ENCODE measurements around the gene ARHGAP33.
A peak's percentile ranks its signal among the peaks of the same experiment; 100 is the strongest.
"Not testable (repeated sequence)": the region's sequence is repeated elsewhere in the genome, so short reads cannot be mapped to it uniquely, and the experiment has no call there.

The ARHGAP33 gene

DNA sequence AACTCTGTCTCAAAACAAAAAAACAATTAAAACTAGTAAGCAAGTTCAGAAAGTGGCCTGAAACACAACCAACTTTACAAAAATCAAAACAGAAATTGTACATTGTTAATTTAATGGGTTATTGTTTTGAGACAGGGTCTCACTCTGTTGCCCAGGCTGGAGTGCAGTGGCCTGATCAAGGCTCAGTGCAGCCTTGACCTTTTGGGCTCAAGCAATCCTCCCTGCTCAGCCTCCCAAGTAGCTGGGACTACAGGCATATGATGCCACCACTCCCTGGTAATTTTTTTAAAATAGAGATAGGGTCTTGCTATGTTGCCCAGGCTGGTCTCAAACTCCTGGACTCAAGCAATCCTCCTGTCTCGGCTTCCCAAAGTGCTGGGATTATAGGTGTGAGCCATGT is 20.2 kb downstream of the ARHGAP33 start:
- DNase-seq (ENCODE audit: low spot score): not testable (repeated sequence)

DNA sequence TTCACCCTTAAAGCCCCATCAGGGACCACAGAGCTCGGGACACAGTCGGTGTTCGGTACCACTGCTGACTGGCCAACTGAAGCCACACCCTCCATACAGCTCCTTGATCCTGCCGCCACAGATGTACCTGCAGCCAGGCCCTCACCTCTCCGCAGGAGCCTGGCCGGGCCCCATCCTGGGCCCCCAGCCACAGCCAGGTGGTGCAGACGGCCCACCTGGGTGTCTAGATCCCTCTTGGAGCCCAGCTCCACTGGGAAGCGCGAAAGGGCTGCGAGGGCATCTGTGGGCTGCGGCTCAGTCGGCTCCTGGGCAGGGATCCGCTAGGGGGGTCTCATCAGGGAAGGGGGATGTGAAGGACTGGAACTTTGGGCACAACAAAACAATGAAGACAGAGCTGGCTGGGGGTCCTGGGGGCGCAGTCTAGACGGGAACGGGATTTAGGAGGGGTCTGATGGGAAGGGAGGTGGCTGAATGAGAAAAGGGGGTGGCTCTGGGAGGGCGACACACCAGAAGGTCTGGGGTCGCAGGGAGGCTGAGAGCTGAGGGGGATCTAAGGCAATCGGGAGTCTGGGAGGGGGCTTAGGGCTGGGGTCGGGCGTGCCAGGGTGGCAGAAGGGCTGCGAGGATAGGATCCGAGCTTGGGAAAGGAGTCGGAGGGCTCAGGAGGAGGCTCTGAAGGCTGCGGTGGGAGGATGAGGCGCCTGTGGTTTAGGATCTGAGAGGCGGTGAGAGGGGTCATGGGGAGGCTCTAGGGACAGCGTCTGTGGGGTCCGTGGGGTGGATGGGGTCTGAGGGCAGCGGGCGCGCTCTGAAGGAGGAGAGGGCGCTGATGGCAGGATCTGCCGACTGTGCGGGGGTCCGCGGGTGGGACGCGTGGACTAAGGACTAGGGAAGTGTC is 21.5 kb downstream of the ARHGAP33 start:
- DNase-seq (ENCODE audit: low spot score): no peak

GRCh38 chr19:35797663-35798062 is 22.3 kb downstream of the ARHGAP33 start:
- no peak for DNase-seq (ENCODE audit: low spot score)

DNA sequence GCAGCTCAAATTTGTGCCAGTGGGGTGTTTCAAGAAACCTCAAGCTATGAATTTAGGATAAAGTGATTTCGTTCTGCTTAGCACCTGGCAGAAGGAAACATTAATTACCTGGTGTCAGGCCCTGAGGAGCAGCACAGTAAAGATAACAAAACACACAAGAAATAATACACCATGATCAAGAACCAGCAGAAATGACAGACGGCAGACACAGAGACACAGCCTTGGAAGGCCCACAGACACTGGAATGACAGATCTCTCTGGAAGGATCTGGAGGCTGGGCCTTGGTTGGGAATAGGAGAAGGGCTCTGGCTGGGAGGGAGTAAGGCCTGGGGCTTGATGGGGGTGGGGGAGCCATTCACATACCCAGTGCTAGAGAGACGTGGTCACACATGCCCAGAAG is 26.5 kb downstream of the ARHGAP33 start:
- DNase-seq (ENCODE audit: low spot score): no peak

DNA sequence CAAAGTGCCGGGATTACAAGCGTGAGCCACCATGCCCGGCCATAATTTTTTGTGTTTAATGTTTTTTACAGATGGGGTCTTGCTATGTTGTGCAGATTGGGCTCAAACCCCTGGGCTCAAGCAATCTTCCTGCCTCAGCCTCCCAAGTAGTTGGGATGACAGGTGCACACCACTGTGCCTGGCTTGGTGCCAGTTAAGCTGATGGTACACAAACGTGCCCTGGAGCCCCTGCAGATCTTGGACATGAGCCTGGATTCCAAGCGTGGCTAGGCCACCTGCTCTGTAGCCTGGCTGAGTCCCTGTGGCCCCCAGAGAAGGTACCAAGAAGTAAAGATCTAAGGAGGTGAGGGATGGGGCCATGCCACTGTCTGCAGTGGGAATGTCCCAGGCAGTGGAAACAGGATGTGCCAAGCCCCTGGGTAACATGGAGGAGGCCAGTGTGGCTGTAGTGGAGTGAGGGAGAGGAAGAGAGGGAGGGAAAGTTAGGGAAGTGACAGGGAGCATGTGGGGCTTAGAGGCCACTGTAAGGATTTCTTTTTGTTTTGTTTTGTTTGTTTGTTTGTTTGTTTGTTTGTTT is 30.2 kb downstream of the ARHGAP33 start:
- no peak for DNase-seq (ENCODE audit: low spot score)

- DNase-seq (ENCODE audit: low spot score): no peak
Measured at GRCh38 chr19:35806597-35806996, 31.2 kb downstream of the ARHGAP33 start.

- DNase-seq (ENCODE audit: low spot score): no peak
Measured at GRCh38 chr19:35807633-35808032, 32.3 kb downstream of the ARHGAP33 start.

DNA sequence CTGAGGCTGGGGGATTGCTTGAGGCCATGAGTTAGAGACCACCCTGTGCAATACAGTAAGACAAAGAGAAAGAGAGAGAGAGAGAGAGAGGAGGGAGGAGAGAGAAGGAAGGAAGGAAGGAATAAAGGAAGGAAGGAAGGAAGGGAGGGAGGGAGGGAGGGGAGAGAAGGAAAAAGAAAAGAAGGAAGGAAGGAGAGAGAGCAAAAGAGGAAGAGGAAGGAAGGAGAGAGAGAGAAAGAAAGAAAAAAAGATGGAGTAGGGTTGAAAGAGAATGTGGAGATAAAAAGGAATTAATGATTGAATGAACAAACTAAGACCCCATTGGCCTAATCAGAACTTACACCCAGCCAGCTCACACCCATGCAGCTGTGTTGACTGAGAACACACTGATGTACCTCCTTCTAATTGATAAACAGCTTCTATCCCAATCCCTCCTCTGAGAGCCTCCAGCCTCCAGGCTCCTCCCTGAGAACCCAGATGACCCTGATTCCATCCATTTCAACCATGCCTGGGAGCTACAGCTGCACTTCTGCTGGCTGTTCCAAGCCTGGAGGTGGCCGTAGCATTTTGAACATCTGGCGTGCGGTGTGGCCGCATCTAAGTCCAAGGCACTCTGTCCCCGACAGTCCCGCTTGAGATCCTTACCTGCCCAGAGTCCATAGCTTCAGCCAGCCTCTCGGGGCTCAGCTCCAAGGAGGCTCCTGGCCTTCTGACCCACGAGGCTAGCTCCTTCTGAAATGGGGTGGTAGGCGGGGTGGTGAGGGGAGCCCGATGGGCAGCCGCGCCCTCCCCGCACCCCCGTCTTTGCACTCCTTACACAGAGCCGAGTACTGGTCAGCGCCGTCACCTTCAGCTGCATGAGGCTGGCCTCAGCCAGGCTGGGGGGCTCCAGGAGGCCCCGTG is 36.2 kb downstream of the ARHGAP33 start:
- DNase-seq (ENCODE audit: low spot score): no peak

- no peak for DNase-seq (ENCODE audit: low spot score)
Measured at GRCh38 chr19:35812220-35813042, 37.1 kb downstream of the ARHGAP33 start, which contains the start of gene PRODH2. TSS of gene PRODH2 (minus strand) at chr19:35812845. CDS start at chr19:35812805, 40 bp downstream.

DNA sequence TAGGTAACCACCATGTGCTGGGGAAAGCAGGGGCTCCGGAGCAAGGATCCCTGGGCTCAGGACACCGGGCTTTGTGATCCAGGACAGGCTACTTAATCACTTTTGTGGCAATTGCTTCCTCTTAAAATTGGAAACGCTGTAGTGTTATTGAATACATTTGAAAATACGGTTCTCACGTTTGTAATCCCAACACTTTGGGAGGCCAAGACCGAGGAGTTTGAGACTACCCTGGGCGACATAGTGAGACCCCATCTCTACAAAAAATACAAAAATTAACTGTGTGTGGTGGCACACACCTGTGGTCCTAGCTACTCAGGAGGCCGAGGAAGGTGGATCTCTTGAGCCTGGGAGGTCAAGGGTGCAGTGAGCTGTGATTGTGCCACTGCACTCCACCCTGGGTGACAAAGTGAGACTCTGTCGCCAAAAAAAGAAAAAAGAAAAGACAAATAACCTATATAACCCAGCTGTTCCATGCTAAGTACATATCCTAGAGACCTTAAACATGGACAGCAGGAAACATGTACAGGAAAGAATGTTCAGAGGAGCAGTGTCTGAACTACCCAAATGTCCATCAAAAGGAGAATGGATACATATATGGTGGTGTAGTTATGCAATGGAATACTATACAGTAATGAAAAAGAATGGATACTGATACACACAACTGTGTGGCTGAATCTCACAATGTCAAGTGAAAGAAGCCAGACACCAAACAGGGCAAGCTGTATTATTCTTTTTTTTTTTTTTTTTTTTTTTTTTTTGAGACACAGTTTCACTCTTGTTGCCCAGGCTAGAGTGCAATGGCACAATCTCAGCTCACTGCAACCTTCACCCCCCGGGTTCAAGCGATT is 37.9 kb downstream of the ARHGAP33 start:
- no peak for DNase-seq (ENCODE audit: low spot score)

DNA sequence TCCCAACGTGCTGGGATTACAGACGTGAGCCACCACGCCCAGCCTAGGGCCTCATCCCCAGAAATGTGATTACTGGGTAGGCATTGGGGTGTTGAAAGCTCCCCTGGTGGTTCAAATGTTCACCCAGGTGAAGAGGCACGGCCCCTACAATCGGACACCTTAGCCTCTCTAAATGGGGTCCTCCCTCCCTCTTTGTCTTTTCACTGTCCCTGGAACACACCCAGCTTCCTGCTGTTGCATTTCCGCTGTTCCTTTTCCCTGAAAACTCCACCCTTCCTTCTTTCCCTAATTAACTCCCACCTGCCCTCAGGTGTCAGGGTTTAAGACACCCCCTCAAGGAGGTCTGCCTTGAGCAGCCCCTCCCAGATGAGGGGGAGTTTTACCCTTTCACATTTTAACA is 40.9 kb downstream of the ARHGAP33 start:
- DNase-seq (ENCODE audit: low spot score): no peak

GRCh38 chr19:35816846-35817245 is 41.5 kb downstream of the ARHGAP33 start:
- no peak for DNase-seq (ENCODE audit: low spot score)

GRCh38 chr19:35818445-35818844 is 43.1 kb downstream of the ARHGAP33 start:
- DNase-seq (ENCODE audit: low spot score): no peak

DNA sequence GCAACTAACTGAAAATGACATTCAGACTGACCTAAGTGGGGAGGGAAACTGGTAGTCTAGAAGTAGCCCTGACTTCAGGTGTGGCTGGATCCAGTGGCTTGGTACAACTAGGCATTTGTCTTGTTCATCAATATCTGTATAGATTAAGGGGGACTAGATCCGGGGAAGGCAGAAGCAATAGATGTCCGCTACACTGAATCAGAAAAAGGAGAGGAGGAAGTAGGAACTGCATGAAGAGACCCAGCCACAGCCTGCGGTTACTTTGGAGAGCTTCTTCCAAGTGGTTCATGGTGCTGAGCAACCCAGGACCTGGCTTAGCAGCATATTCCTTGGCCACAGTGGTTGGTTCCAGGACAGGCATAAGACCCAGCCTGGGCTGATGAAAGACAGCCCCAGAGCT is 47.2 kb downstream of the ARHGAP33 start:
- no peak for DNase-seq (ENCODE audit: low spot score)

- DNase-seq (ENCODE audit: low spot score): no peak
Measured at GRCh38 chr19:35824150-35824549, 48.8 kb downstream of the ARHGAP33 start.

DNA sequence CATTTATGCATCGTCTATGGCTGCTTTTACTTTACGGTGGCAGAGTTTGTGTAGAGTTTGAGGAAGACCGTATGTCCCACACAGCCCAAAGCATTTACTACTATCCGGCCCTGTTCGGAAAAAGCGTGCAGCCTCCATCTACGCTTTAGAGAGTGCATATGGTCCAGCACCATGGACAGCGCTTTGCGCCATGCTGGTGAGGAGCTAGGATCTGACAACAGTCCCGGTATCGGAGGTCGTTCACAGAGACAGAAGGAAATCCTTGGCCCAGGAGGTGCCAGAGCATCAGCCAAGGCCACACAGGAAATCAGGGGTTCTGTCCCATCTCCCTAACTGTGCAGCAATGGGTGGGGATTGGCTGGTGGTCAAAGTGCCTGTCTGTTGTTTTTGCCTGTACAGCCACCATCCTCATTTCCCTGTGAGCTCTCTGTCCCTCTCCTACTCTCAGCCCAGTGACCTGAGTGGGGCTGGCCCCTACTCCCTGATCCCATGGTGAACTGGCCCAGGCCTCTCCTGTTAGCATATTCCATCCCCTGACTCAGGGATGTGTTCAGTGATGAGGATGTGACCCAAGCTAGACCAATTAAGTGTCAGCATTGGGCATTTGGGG is 53.4 kb downstream of the ARHGAP33 start:
- DNase-seq (ENCODE audit: low spot score): peak; percentile 84

DNA sequence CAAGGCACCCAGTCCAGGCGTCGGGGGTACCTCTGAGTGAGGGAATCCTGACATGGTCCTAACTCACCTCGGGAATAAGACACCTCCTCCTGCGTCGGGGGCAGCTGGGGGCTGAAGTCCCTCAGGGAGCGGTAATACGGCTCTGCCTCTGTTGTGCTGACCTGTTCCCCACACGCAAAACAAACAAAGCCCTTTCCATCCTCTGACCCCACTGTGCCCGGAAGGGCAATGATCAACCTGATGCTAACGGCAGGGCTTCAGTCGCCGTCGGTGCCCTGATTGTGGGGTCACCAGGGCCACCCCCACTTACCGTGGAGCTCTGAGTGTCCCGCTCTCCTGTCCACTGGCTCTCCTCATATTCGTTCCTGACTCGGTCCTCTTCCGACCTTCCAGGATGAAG is 55.6 kb downstream of the ARHGAP33 start:
- no peak for DNase-seq (ENCODE audit: low spot score)

- DNase-seq (ENCODE audit: low spot score): no peak
Measured at GRCh38 chr19:35832054-35832453, 56.7 kb downstream of the ARHGAP33 start.

DNA sequence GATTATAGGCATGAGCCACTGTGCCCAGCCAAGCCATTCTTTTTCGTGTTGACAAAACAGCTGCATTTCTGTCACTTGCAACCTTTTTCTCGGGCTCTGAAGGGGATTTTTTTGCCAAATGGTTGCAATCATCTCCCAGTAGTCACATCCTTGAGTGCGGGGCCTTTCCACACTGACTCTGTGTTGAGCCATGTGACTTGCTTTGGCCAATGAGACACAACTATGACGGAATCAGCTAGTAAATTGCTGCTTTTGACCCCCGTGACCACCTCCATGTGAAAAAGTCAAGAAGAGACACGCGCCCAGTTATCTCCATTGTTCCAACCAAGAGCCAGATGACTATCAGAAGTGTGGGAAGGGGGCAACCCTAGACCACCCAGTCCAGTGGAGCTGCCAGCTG is 58.6 kb downstream of the ARHGAP33 start:
- no peak for DNase-seq (ENCODE audit: low spot score)

- not testable (repeated sequence) for DNase-seq (ENCODE audit: low spot score)
Measured at GRCh38 chr19:35836096-35836495, 60.7 kb downstream of the ARHGAP33 start.

All from GM03348 (cell line).